Ovary (tissue), 9 donors: ENCODE measurements around the gene ANAPC15. TPM values are rescaled to one million over a fixed set of nuclear protein-coding genes. Genes with fewer than 3 reads are reported as not detected.

ENCODE experiments used
- DNase-seq, 5 donors: peaks; one replicate each; pipeline ENCODE4 v3.0.0-alpha.2; 2019 to 2020
- H3K27ac ChIP-seq, 2 donors: fragments of 200-600 bp; one replicate each; pipeline versions ENCODE4 v1.5.1 to v1.8.0; 2019 to 2022
- H3K27me3 ChIP-seq: fragments of 200-600 bp; one replicate; pipeline ENCODE4 v1.8.0; 2022
- H3K36me3 ChIP-seq: fragments of 200-600 bp; sonication (generic); one replicate; pipeline ENCODE4 v1.5.1; 2019
- H3K4me1 ChIP-seq: one replicate; pipeline ENCODE4 v1.8.1; 2013; ENCODE audit warnings: mild to moderate bottlenecking, moderate library complexity; ENCODE audit not compliant: insufficient read depth
- H3K4me3 ChIP-seq: fragments of 200-600 bp; sonication (generic); one replicate; pipeline ENCODE4 v1.5.1; 2017
- H3K9me3 ChIP-seq, 2 donors: fragments of 200-600 bp in 1 of 2; sonication (generic) in 1 of 2; one replicate each; pipeline versions ENCODE4 v1.5.1 to v1.8.1; 2013 to 2019; ENCODE audit warnings: mild to moderate bottlenecking in 1 of 2, moderate library complexity in 1 of 2
- CTCF ChIP-seq, 3 donors: fragments of 450-650 bp in 2 of 3; fragments of 200-600 bp in 1 of 3; IDR thresholded peaks; one replicate each; pipeline versions ENCODE4 v1.5.1 to v1.8.0; 2016 to 2022; ENCODE audit warnings: antibody characterized with exemption in 3 of 3, mild to moderate bottlenecking in 1 of 3
- EP300 ChIP-seq: sonication (generic); formaldehyde crosslinking; IDR thresholded peaks from one replicate; pipeline ENCODE4 v1.6.1; 2017; ENCODE audit warnings: antibody characterized with exemption
- POLR2A ChIP-seq: fragments of 450-650 bp; IDR thresholded peaks from one replicate; pipeline ENCODE4 v1.6.1; 2017; ENCODE audit warnings: antibody characterized with exemption, mild to moderate bottlenecking, moderate library complexity
- WGBS, 3 donors: extraction: QIAGEN DNeasy Blood & Tissue Kit in 1 of 3; methylation state at CpG; one replicate each; pipeline versions ENCODE4 v1.1.5 to v1.1.7; 2013 to 2017; 5-methylcytosine and 5-hydroxymethylcytosine counted together
- intact Hi-C, 4 donors: fragments of 100-400 bp; cut with DNase I; formaldehyde crosslinking; loops; one replicate each; pipeline versions ENCODE4 v1.11.0 to v1.15.1; 2022 to 2023
- polyA plus RNA-seq, 2 donors: library from polyadenylated mRNA; stranded (reverse); fragments of 200-250 nt in 1 of 2; fragments of 350-450 nt in 1 of 2; fragmentation: Illumina TruSeq in 1 of 2; extraction: RNeasy Lipid Tissue Mini Kit (QIAGEN cat#74804) in 1 of 2; gene quantifications; one replicate each; pipeline ENCODE4 v1.2.3, GENCODE V29; 2013 to 2014
- total RNA-seq, 7 donors: library from RNA; depleted of rRNA in 2 of 7; stranded (reverse); fragments of >200 nt in 2 of 7; fragmentation: NEBNext Ultra II Directional in 3 of 7; extraction: Animal tissue kit (Norgen Biotek cat#: 25700) in 3 of 7; gene quantifications; one replicate each; pipeline versions ENCODE4 v1.1.0 to v1.2.4, GENCODE V29; 2016 to 2023
- donor health status: DM: no; HTN: no; CAD: no; lungs with moderate emphysema.
- donor health status: DM: no; HTN: no; CAD: no.
- donor health status: Bipolar disorder and iron deficiency.
- donor health status: DM: yes; HTN: yes; CAD: no.
- donor health status: DM: no; HTN: no; CAD: no.
- donor health status: DM: yes; HTN: yes; CAD: no.

ANAPC15 gene
- total and polyA plus RNA-seq, 9 donors: 11.1 to 44.4 (median 23.9) TPM

GRCh38 chr11:72111300-72112142 lies 974 bp downstream of the ANAPC15 start:
- intact Hi-C loops: no loop called here
- peak overlapping the region; percentile 56 to 98 for H3K27ac ChIP-seq
- H3K9me3 ChIP-seq: no peaks in the 10 kb centered on the region
- peak overlapping the region; percentile 75 for H3K4me3 ChIP-seq
- no peaks in the 10 kb centered on the region for H3K27me3 ChIP-seq
- DNase-seq: no peak
- TF ChIP-seq POLR2A (no peak), CTCF (IDR thresholded peaks at IDR 0.05) (no peak), EP300 (no peak)
- peaks cover 2% of the 10 kb centered on the region for H3K4me1 ChIP-seq
- 0 to 3% (median 1%) methylated on average over 10 of the region's 10 CpGs for WGBS, 3 donors
- H3K36me3 ChIP-seq: no peaks in the 10 kb centered on the region

- Histone ChIP-seq H3K36me3 (no peaks in the 10 kb centered on the region), H3K4me3 (no peak within 1 kb of the TSS), H3K9me3 (no peaks in the 10 kb centered on the region), H3K27ac (no peak within 1 kb of the TSS), H3K27me3 (no peaks in the 10 kb centered on the region), H3K4me1 (peaks cover 4% of the 10 kb centered on the region)
- intact Hi-C loops: no loop called here
- 91 to 94% (median 92%) methylated on average over 14 of the region's 14 CpGs for WGBS, 3 donors
- no peak for DNase-seq
- TF ChIP-seq EP300: no peak
- TF ChIP-seq POLR2A: no peak
- no peak for TF ChIP-seq CTCF (IDR thresholded peaks at IDR 0.05)
Measured at GRCh38 chr11:72105888-72106287, 6.6 kb downstream of the ANAPC15 start, which contains the start of gene TOMT. Gene TOMT, plus strand, starts transcription at chr11:72105924. Its CDS starts 28 bp downstream, at chr11:72105952.

GRCh38 chr11:72103754-72104167 lies 8.7 kb downstream of the ANAPC15 start:
- H3K4me1 ChIP-seq: peaks cover 4% of the 10 kb centered on the region
- H3K36me3 ChIP-seq: no peaks in the 10 kb centered on the region
- H3K27me3 ChIP-seq: no peaks in the 10 kb centered on the region
- 73 to 79% (median 76%) methylated on average over 11 of the region's 11 CpGs for WGBS, 3 donors
- no peaks in the 10 kb centered on the region for H3K9me3 ChIP-seq
- DNase-seq: no peak
- peak overlapping the region; percentile 37 to 89 for H3K27ac ChIP-seq
- H3K4me3 ChIP-seq: peak overlapping the region; percentile 46
- peak in 1 of 3 donors; percentile 1 for TF ChIP-seq CTCF (IDR thresholded peaks at IDR 0.05)
- no peak for TF ChIP-seq POLR2A
- intact Hi-C loops: no loop called here

GRCh38 chr11:72102946-72103753 lies 9.3 kb downstream of the ANAPC15 start, which contains the start of gene LAMTOR1:
Gene LAMTOR1, minus strand, starts transcription at chr11:72103297. Its CDS starts 73 bp downstream, at chr11:72103224.
- no peaks in the 10 kb centered on the region for H3K36me3 ChIP-seq
- intact Hi-C loops: no loop called here
- H3K27me3 ChIP-seq: no peaks in the 10 kb centered on the region
- no peaks in the 10 kb centered on the region for H3K9me3 ChIP-seq
- WGBS, 3 donors: 1 to 3% (median 1%) methylated on average over 53 to 64 of the region's 64 CpGs
- peak within 1 kb of the TSS; percentile 43 to 89 for H3K27ac ChIP-seq
- TF ChIP-seq EP300: no peak
- peak in 2 of 3 donors; percentile 54 to 71 for TF ChIP-seq CTCF (IDR thresholded peaks at IDR 0.05)
- peak; percentile 72 for TF ChIP-seq POLR2A
- DNase-seq: peak; percentile 99 to 100 (median 100)
- peaks cover 4% of the 10 kb centered on the region for H3K4me1 ChIP-seq
- H3K4me3 ChIP-seq: peak within 1 kb of the TSS; percentile 97
